Kidney (tissue), 14 donors: ENCODE data around the gene TACR2. TPM values are rescaled to one million over a fixed set of nuclear protein-coding genes. Genes with fewer than 3 reads are reported as not detected.

ENCODE experiments used
- DNase-seq, 5 donors: peaks; one replicate each; pipeline ENCODE4 v3.0.0-alpha.2; 2013 to 2020
- FAIRE-seq: peaks from 2 replicates; lab custom pipeline; 2012; peaks lifted over from hg19 to GRCh38; lab: Jason Lieb, UNC
- H3K27ac ChIP-seq, 2 donors: one replicate each; pipeline ENCODE4 v1.7.0; 2013; ENCODE audit warnings: low read depth in 2 of 2, low read length in 2 of 2, inconsistent platforms in 1 of 2
- H3K27me3 ChIP-seq: one replicate; pipeline ENCODE4 v1.7.1; 2013; ENCODE audit warnings: low read length, inconsistent platforms; ENCODE audit not compliant: control insufficient read depth, insufficient read depth
- H3K36me3 ChIP-seq, 3 donors: one replicate each; pipeline versions ENCODE4 v1.7.0 to v1.7.1; 2013; ENCODE audit warnings: low read length in 3 of 3, control low read depth in 1 of 3, inconsistent platforms in 1 of 3; ENCODE audit not compliant: insufficient read depth in 3 of 3, control insufficient read depth in 2 of 3
- H3K4me1 ChIP-seq, 3 donors: one replicate each; pipeline versions ENCODE4 v1.7.0 to v1.7.1; 2013; ENCODE audit warnings: low read length in 3 of 3, inconsistent platforms in 1 of 3, low read depth in 1 of 3; ENCODE audit not compliant: control insufficient read depth in 2 of 3, insufficient read depth in 2 of 3
- H3K4me3 ChIP-seq, 3 donors: one replicate each; pipeline versions ENCODE4 v1.7.0 to v1.8.1; 2013; ENCODE audit warnings: low read length in 3 of 3, control low read depth in 1 of 3, inconsistent platforms in 1 of 3
- H3K9ac ChIP-seq, 3 donors: one replicate each; pipeline versions ENCODE4 v1.7.0 to v1.7.1; 2013; ENCODE audit warnings: low read length in 3 of 3, control low read depth in 1 of 3, inconsistent platforms in 1 of 3
- H3K9me3 ChIP-seq, 3 donors: one replicate each; pipeline versions ENCODE4 v1.7.0 to v1.7.1; 2013; ENCODE audit warnings: low read length in 3 of 3, control low read depth in 1 of 3, inconsistent platforms in 1 of 3; ENCODE audit not compliant: control insufficient read depth in 2 of 3, insufficient read depth in 1 of 3
- intact Hi-C: fragments of 100-400 bp; cut with DNase I; formaldehyde crosslinking; loops from one replicate; pipeline ENCODE4 v1.11.1; 2022
- polyA plus RNA-seq: library from polyadenylated mRNA; stranded (reverse); fragments of 350-450 nt; fragmentation: Illumina TruSeq; extraction: RNeasy Lipid Tissue Mini Kit (QIAGEN cat#74804); gene quantifications from one replicate; pipeline ENCODE4 v1.2.3, GENCODE V29; 2014; ENCODE audit warnings: low read depth, low replicate concordance; ENCODE audit not compliant: insufficient read depth
- total RNA-seq: library from RNA; stranded (reverse); fragmentation: NEBNext Ultra II Directional; extraction: Animal tissue kit (Norgen Biotek cat#: 25700); gene quantifications from one replicate; pipeline ENCODE4 v1.2.1, GENCODE V29; 2021
- TF ChIP-seq, protein P1 (sequence below): IDR thresholded peaks from 3 replicates; pipeline ENCODE4 v1.5.1; 2012; ENCODE audit warnings: mild to moderate bottlenecking, moderate library complexity, borderline replicate concordance; ENCODE audit not compliant: insufficient read depth; ENCODE audit errors: extremely low read depth
- donor health status: control.
- donor health status: control.
- donor health status: control.
- donor health status: control.
- donor health status: control.
- donor health status: DM: yes; HTN: yes; CAD: no.
- donor health status: Normal renal cell carcinoma (clear cell type).

The TACR2 gene
- total and polyA plus RNA-seq, 2 donors from 2014 or later: 0.37 to 0.38 TPM

DNA sequence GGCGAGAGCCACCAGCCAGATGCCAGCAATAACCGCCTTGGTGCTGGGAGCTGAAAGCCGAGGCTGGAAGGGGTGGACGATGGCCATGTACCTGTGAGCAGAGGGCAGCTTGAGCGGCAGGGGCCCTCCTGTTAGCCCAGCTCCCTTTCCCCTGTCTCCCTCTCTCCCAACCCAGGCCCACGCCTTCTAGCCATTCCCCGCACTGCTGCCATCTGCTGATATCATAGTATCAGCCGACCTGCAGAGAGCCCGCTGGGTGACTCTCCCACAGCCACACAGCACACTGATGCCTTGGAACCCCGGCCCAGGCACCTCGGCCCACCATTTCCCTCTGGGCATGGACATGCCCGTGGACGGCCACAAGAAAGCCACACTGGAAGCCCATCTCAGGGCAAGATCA is 1.7 kb downstream of the TACR2 start:
- no peak overlapping the region for H3K4me3 ChIP-seq
- no peak overlapping the region for H3K27ac ChIP-seq
- H3K27me3 ChIP-seq: no peaks in the 10 kb centered on the region
- TF ChIP-seq, protein P1, sequence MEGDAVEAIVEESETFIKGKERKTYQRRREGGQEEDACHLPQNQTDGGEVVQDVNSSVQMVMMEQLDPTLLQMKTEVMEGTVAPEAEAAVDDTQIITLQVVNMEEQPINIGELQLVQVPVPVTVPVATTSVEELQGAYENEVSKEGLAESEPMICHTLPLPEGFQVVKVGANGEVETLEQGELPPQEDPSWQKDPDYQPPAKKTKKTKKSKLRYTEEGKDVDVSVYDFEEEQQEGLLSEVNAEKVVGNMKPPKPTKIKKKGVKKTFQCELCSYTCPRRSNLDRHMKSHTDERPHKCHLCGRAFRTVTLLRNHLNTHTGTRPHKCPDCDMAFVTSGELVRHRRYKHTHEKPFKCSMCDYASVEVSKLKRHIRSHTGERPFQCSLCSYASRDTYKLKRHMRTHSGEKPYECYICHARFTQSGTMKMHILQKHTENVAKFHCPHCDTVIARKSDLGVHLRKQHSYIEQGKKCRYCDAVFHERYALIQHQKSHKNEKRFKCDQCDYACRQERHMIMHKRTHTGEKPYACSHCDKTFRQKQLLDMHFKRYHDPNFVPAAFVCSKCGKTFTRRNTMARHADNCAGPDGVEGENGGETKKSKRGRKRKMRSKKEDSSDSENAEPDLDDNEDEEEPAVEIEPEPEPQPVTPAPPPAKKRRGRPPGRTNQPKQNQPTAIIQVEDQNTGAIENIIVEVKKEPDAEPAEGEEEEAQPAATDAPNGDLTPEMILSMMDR: no peak
- intact Hi-C loops: no loop called here
- FAIRE-seq (no peak), DNase-seq (no peak)
- H3K9ac ChIP-seq: no peak overlapping the region
- H3K4me1 ChIP-seq: no peaks in the 10 kb centered on the region
- no peaks in the 10 kb centered on the region for H3K36me3 ChIP-seq
- no peaks in the 10 kb centered on the region for H3K9me3 ChIP-seq

DNA sequence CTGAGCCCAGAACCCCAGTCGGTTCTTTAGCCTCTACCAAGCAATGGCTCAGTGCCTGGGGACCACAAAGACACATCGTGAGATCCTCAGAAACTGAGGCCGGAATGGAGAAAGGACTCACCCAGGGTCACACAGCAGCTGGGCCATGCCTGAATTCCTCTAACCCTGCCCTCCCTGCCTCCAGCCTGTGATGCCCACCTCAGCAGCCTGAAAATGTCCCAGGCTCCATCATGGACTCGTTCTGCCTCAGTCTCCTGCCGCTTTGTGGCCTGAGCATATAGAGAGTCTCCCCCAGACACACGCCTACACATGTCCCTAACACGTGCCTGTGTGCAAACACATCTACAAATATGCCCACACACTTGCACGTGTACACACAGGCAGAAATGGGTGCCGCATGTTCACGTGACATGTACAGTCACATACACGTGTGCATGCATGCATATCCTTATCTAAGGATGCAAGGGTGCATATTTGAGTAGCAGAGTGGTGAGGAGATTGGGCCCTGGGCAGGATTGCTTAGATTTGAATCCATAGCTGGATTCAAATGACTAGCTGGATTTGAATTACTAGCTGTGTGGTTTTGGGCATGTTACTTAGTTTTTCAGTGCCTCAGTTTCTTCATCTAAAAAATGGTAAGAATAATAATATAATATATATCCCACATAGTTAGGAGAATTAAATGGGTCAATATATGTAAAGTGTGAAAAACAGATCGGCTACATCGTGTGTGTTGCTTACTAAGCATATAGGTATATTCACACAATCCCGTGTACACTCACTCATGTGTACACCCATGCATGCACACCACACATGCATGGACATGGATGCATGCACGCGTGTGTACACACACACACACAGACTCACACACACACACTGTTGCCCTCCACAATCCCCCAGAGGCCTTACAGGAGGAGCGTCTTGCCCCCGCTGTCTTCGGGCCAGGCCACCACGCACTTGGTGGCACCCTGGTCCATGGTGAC is 2.4 kb downstream of the TACR2 start:
- H3K27me3 ChIP-seq: no peaks in the 10 kb centered on the region
- H3K36me3 ChIP-seq: no peaks in the 10 kb centered on the region
- H3K4me3 ChIP-seq: no peak overlapping the region
- FAIRE-seq (no peak), DNase-seq (no peak)
- no peak overlapping the region for H3K9ac ChIP-seq
- H3K27ac ChIP-seq: no peak overlapping the region
- H3K4me1 ChIP-seq: no peaks in the 10 kb centered on the region
- TF ChIP-seq, protein P1: no peak
- intact Hi-C loops: no loop called here
- no peaks in the 10 kb centered on the region for H3K9me3 ChIP-seq

DNA sequence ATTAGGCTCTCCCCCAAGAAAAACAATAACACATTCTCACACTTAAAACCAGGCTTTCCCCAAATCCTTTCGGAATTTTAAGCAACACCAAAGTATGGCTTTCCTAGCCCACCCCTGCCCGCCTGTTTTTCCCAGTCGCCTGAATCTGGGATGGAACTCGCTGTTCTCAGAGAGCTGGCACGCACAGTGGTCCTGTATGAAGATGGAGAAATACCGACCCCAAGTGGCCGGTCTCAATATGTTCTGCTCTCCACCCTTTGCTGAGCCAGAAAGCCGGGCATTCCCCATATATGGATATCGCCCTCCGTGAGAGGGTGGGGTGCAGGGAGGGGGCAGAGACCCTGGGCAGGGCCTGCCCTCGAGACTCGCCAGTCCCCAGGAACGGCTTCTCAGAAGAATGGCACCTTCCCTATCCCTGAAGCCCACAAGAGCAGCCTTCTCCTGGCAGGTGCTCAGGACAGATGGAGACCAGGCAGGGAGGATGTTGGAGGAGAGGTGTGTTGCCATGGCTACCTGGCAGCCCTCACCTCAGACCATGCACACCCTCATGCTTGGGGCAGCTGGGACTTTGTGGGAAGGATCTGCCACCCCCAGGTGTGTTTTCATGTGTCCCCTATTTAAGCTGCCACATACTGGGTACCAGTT is 3.4 kb downstream of the TACR2 start:
- DNase-seq (peak in 3 of 5 donors; percentile 57 to 76 (median 58)), FAIRE-seq (no peak)
- Histone ChIP-seq H3K4me1 (no peaks in the 10 kb centered on the region), H3K27ac (no peak overlapping the region), H3K9me3 (no peaks in the 10 kb centered on the region), H3K4me3 (no peak overlapping the region), H3K9ac (no peak overlapping the region), H3K36me3 (no peaks in the 10 kb centered on the region), H3K27me3 (no peaks in the 10 kb centered on the region)
- intact Hi-C loops: no loop called here
- TF ChIP-seq, protein P1: peak; percentile 67
